Vein endothelial cell (primary cell): ENCODE data around the gene IKBIP. TPM values are rescaled to one million over a fixed set of nuclear protein-coding genes. Genes with fewer than 3 reads are reported as not detected.

Experiments
- small RNA-seq: library from RNA; depleted of rRNA; stranded (forward); fragments of <200 nt; gene quantifications from one replicate; pipeline ENCODE3, GENCODE V24; 2012
- total RNA-seq: library from RNA; depleted of rRNA; stranded (reverse); fragments of >200 nt; gene quantifications from 2 replicates; pipeline ENCODE4 v1.2.3, GENCODE V29; 2012

The IKBIP gene, protein sequence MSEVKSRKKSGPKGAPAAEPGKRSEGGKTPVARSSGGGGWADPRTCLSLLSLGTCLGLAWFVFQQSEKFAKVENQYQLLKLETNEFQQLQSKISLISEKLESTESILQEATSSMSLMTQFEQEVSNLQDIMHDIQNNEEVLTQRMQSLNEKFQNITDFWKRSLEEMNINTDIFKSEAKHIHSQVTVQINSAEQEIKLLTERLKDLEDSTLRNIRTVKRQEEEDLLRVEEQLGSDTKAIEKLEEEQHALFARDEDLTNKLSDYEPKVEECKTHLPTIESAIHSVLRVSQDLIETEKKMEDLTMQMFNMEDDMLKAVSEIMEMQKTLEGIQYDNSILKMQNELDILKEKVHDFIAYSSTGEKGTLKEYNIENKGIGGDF
- 46.1 and 62.8 TPM in 2 replicates for total RNA-seq

DNA sequence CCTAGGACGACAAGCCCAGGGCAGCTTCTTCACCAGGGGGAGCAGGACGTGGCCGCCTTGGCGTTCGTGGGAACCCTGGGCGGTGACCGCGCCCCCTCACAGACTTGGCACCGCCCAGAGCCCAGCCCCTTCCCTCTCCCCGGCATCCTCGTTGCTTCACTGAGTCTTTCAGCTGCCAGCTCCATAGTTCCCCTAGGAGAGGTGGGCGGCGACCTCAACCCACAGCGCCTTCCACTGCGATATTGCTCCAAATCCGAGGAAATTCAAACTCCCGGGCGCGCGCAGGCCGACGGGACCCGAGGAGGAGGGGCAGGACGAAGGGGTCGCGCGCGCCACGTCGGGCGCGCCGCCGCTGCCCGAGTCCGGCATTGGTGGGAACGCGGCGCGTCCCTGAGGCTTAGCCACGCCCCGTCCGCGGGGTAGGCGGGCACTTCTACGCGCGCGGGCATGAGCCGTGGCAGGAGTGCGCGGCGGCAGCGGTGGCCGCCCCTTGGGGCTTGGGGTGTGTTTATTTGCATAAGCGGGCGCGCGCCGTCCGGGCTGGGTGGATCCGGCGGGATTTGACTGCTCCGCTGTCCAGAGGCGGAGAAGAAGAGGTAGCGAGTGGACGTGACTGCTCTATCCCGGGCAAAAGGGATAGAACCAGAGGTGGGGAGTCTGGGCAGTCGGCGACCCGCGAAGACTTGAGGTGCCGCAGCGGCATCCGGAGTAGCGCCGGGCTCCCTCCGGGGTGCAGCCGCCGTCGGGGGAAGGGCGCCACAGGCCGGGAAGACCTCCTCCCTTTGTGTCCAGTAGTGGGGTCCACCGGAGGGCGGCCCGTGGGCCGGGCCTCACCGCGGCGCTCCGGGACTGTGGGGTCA is at the start of gene IKBIP, which contains the start of gene APAF1:
TSS of gene IKBIP (minus strand) at position 77 of the 860 bp plus-strand sequence. CDS start 87 bp downstream, outside the sequence.
TSS of gene APAF1 (plus strand) at position 579 of the 860 bp plus-strand sequence. CDS start 3,070 bp downstream, outside the sequence.

DNA sequence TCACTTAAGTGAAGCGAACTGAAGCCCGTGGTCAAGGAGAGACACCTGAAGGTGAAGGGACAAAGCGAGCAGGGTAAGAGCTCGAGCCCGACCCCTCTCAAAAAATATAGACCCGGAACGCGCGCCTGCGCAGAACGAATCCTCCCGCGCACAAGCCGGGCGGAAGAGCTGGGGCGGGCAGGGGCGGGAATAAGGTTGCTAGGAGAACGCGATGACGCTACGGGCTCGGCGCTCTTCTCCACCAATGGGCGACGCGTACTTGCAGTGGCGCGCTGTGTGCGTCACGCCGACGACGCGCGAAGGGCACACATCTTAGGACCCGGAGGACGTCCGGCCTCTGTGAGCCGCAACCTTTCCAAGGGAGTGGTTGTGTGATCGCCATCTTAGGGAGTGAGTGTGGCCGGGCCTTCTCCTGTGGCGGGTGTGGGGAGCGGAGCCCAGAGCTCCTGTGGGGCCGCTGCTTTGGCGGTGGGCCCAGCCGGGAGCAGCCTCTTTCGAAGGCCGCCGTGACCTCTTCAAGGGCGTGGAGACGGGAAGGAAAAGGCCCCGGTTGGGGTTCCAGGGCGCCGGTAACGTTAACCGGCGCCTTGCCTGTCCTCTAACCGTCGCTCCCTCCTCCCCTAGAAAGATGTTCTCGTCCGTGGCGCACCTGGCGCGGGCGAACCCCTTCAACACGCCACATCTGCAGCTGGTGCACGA is 51.1 kb downstream of the IKBIP start, which contains the start of gene SLC25A3:
TSS of gene SLC25A3 (plus strand) at position 336 of the 699 bp plus-strand sequence. CDS start at position 629, 293 bp downstream.

Small RNA genes lying within 50 kb of the gene (small RNA-seq; reads per million reads assigned to genes)
- 64.4 reads per million, percentile 98 among the genes with 10 or more reads in this experiment for gene SNORA53

Other genes starting within 250 kb of the IKBIP start
- gene TMPO, start 129.2 kb downstream of the IKBIP start, total RNA-seq = 81.0 and 110 TPM in 2 replicates
- 797 and 838 TPM in 2 replicates for gene SLC25A3, start 51.1 kb downstream of the IKBIP start, total RNA-seq
- 21.9 and 38.5 TPM in 2 replicates for gene APAF1, start 502 bp upstream of the IKBIP start, total RNA-seq